Measurements from ENCODE around the gene TTYH1. TPM values are rescaled to one million over a fixed set of nuclear protein-coding genes. Genes with fewer than 3 reads are reported as not detected.

The TTYH1 gene
- total RNA-seq, 4 donors from 2014 or later: 0.63 to 17.8 (median 10.8) TPM

DNA sequence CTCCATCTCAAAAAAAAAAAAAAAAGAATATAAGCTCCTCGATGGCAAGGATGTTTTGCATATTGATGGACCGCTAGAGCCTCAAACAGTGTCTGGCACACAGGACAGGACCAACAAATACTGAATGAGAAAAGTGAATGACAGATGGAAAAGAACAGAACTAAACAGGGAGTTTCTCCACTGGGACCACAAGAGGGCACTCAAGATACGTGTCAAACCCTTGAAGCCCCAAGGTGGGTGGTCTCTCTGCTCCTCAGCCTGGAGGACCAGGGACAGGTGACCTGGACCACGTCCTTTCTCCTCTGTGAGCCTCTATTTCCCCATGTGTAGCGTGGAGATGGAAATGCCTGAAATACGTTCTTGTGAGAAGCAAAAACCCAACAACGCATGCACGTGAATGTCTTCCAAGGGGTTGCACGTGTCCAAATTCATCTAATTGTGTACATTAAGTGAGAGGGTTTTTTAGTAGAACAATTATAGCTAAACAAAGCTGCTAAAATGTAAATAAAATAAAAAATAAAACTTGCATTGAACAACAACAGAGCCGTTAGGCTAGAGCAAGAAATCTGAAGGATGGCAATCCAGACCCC lies 63.5 kb downstream of the TTYH1 start:
- no peak overlapping the region for H3K4me3 ChIP-seq (ENCODE audit: low read depth, poor library complexity, severe bottlenecking)
- 19 to 22% methylated on average over 10 of the region's 10 CpGs for WGBS, 2 donors
- intact Hi-C loops (cut with DNase I; ENCODE audit: low total_unique reads): no loop called here
- TF ChIP-seq, protein P1, sequence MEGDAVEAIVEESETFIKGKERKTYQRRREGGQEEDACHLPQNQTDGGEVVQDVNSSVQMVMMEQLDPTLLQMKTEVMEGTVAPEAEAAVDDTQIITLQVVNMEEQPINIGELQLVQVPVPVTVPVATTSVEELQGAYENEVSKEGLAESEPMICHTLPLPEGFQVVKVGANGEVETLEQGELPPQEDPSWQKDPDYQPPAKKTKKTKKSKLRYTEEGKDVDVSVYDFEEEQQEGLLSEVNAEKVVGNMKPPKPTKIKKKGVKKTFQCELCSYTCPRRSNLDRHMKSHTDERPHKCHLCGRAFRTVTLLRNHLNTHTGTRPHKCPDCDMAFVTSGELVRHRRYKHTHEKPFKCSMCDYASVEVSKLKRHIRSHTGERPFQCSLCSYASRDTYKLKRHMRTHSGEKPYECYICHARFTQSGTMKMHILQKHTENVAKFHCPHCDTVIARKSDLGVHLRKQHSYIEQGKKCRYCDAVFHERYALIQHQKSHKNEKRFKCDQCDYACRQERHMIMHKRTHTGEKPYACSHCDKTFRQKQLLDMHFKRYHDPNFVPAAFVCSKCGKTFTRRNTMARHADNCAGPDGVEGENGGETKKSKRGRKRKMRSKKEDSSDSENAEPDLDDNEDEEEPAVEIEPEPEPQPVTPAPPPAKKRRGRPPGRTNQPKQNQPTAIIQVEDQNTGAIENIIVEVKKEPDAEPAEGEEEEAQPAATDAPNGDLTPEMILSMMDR (IDR thresholded peaks at IDR 0.05): no peak
- no peak for TF ChIP-seq POLR2A (IDR thresholded peaks at IDR 0.05)
- DNase-seq (ENCODE audit: low spot score in 2 of 2): no peak

DNA sequence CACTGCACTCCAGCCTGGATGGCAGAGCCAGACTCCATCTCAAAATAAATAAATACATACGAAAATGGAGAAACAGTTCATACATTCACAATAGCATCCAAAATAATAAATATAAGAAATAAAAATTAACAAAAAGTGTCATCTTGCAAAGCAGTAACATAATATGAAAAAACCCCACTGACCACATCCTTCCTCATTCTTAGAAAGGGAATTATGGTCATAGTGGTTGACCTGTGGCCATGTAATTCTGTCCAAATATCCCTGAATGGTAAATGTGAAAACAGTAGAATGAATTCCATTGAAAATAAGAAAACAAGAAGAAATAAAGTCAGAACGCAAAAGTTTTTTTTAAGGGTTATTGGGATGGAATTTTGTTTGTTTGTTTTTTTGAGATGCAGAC lies 64.8 kb downstream of the TTYH1 start:
- 76 to 78% methylated on average over 2 of the region's 2 CpGs for WGBS, 2 donors
- no peak for DNase-seq (ENCODE audit: low spot score in 2 of 2)
- intact Hi-C loops (cut with DNase I; ENCODE audit: low total_unique reads): no loop called here
- H3K4me3 ChIP-seq (ENCODE audit: low read depth, poor library complexity, severe bottlenecking): no peak overlapping the region
- TF ChIP-seq, protein P1 (IDR thresholded peaks at IDR 0.05): no peak
- TF ChIP-seq POLR2A (IDR thresholded peaks at IDR 0.05): no peak

GRCh38 chr19:54481326-54481930 lies 66.2 kb downstream of the TTYH1 start:
- 11 to 12% methylated on average over 16 of the region's 16 CpGs for WGBS, 2 donors
- no peak for TF ChIP-seq POLR2A (IDR thresholded peaks at IDR 0.05)
- TF ChIP-seq, protein P1 (IDR thresholded peaks at IDR 0.05): no peak
- no peak for DNase-seq (ENCODE audit: low spot score in 2 of 2)
- intact Hi-C loops (cut with DNase I; ENCODE audit: low total_unique reads): no loop called here
- H3K4me3 ChIP-seq (ENCODE audit: low read depth, poor library complexity, severe bottlenecking): no peak overlapping the region

DNA sequence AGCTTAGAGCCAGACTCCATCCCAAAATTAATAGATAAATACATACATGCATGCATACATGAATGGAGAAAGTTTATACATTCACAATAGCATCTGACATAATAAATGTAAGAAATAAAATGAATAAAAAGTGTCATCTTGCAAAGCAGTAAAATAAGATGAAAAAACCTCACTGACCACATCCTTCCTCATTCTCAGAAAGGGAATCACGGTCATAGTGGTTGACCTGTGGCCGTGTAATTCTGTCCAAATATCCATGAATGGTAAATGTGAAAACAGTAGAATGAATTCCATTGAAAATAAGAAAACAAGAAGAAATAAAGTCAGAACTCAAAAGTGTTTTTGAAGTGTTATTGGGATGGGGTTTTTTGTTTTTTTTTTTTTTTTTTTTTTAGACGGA lies 67.6 kb downstream of the TTYH1 start:
- H3K4me3 ChIP-seq (ENCODE audit: low read depth, poor library complexity, severe bottlenecking): no peak overlapping the region
- intact Hi-C loops (cut with DNase I; ENCODE audit: low total_unique reads): no loop called here
- 66 to 68% methylated on average over 3 of the region's 3 CpGs for WGBS, 2 donors
- DNase-seq (ENCODE audit: low spot score in 2 of 2): no peak
- TF ChIP-seq POLR2A (IDR thresholded peaks at IDR 0.05): no peak
- TF ChIP-seq, protein P1 (IDR thresholded peaks at IDR 0.05): no peak

GRCh38 chr19:54484451-54484850 lies 69.2 kb downstream of the TTYH1 start:
- DNase-seq (ENCODE audit: low spot score in 2 of 2): no peak
- no peak overlapping the region for H3K4me3 ChIP-seq (ENCODE audit: low read depth, poor library complexity, severe bottlenecking)
- intact Hi-C loops (cut with DNase I; ENCODE audit: low total_unique reads): no loop called here
- 66 to 68% methylated on average over 10 of the region's 10 CpGs for WGBS, 2 donors
- TF ChIP-seq POLR2A (IDR thresholded peaks at IDR 0.05): no peak
- TF ChIP-seq, protein P1 (IDR thresholded peaks at IDR 0.05): no peak

GRCh38 chr19:54485851-54486250 lies 70.6 kb downstream of the TTYH1 start:
- no peak for DNase-seq (ENCODE audit: low spot score in 2 of 2)
- TF ChIP-seq, protein P1 (IDR thresholded peaks at IDR 0.05): no peak
- no peak for TF ChIP-seq POLR2A (IDR thresholded peaks at IDR 0.05)
- no peak overlapping the region for H3K4me3 ChIP-seq (ENCODE audit: low read depth, poor library complexity, severe bottlenecking)
- WGBS, 2 donors: 63 to 64% methylated on average over 5 of the region's 5 CpGs
- intact Hi-C loops (cut with DNase I; ENCODE audit: low total_unique reads): no loop called here
